Fibroblast of the aortic adventitia (primary cell): ENCODE results near the gene EZH2. TPM values are rescaled to one million over a fixed set of nuclear protein-coding genes. Genes with fewer than 3 reads are reported as not detected.
A peak's percentile ranks its signal among the peaks of the same experiment; 100 is the strongest.

ENCODE experiments used
- DNase-seq: peaks from one replicate; pipeline ENCODE4 v3.0.0-alpha.2; 2010; ENCODE audit warnings: low read depth
- H3K4me3 ChIP-seq: 2 replicates; pipeline ENCODE4 v1.5.1; 2011; ENCODE audit warnings: low read depth, mild to moderate bottlenecking, control low read depth, low read length, moderate library complexity
- total RNA-seq: library from RNA; depleted of rRNA; stranded (reverse); fragments of >200 nt; gene quantifications from 2 replicates; pipeline ENCODE4 v1.2.3, GENCODE V29; 2012; ENCODE audit warnings: low replicate concordance
- TF ChIP-seq, protein P1 (sequence below): IDR thresholded peaks from 2 replicates; pipeline ENCODE4 v1.5.1; 2011; ENCODE audit warnings: mild to moderate bottlenecking, low read length, control low read depth, inconsistent platforms; ENCODE audit not compliant: insufficient read depth

Gene EZH2
- total RNA-seq, 1 donor: 30.1 TPM

DNA sequence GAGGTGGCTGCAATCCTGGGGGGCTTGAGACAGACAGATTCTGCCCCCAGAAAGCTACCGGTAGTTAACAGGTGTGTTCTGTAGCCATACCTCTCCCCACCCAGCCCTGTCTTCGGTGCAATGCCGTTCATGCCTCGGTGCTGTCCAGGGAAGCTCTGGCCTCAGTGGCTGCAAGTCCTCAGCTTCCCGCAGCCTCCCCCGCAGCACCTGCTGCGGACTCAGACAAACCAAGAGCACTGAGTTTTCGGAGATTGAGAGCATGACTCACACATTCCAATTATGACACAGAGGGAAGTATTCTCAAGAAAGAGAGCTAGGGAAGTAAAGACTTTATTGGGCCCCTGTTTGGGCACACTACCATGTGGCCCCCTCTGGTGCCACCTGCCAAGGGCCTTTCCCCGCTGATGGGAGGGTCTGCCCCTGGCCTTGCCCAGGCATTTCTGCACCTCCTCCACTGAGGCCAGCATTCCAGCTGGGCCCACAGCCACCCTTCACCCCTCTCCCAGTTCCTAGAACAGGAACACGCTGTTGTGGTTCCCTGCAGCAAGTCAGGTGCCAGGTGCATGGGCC lies 30.2 kb upstream of the EZH2 start:
- peak; percentile 46 for DNase-seq
- TF ChIP-seq, protein P1, sequence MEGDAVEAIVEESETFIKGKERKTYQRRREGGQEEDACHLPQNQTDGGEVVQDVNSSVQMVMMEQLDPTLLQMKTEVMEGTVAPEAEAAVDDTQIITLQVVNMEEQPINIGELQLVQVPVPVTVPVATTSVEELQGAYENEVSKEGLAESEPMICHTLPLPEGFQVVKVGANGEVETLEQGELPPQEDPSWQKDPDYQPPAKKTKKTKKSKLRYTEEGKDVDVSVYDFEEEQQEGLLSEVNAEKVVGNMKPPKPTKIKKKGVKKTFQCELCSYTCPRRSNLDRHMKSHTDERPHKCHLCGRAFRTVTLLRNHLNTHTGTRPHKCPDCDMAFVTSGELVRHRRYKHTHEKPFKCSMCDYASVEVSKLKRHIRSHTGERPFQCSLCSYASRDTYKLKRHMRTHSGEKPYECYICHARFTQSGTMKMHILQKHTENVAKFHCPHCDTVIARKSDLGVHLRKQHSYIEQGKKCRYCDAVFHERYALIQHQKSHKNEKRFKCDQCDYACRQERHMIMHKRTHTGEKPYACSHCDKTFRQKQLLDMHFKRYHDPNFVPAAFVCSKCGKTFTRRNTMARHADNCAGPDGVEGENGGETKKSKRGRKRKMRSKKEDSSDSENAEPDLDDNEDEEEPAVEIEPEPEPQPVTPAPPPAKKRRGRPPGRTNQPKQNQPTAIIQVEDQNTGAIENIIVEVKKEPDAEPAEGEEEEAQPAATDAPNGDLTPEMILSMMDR: no peak
- H3K4me3 ChIP-seq: no peak overlapping the region

DNA sequence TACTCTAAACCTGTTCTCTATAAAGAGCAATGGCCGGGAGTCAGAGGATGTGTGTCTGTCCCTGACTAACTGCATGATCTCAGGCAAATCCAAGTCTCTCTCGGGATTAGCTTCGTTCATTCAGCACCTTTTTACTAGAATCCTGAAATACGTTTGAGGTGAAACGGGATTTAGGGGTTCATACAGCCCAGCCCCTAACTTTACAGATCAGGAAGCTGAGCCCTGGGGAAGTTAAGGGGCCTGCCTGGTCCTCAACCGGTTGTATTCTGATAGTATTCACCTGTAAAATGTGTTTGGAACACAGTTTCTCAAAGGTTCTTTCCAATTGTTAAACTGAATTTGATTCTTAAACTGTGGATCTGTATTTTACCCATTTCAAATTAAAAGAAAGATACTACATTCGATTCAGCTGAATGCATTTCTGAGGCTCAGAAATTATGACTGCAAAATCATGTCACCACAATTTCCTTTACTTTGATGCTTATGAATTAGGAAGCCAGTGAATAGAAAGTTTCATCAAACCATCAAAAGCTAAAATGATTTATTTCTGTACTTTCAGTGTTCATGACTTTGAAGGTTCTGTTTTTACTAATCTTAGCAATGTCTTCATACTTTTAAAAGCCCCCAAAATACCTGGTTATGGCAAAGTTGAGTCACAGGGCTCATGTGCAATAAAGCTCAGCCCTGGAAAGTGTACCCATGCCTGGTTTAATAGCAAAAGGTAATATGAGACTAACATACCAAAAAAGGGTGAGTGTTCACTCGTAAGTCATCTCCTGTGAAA lies 28.9 kb upstream of the EZH2 start:
- no peak for DNase-seq
- TF ChIP-seq, protein P1: no peak
- no peak overlapping the region for H3K4me3 ChIP-seq

DNA sequence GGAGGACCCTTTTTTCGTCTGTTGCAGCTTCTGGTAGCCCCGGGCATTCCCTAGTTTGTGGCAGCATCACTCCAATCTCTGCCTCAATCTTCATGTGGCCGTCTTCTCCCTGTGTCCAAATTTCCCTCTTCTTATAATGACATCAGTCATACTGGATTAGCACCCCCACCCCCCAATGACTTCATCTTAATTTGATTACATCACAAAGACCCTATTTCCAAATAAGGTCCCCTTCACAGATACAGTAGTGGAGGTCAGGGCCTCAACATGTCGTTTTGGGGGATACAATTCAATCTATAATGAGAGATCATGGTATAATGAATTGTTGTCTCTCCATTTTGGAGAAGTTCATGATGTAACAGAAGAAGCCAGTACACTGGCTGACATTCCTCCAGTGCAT lies 28.1 kb upstream of the EZH2 start:
- TF ChIP-seq, protein P1: no peak
- H3K4me3 ChIP-seq: no peak overlapping the region
- DNase-seq: no peak

DNA sequence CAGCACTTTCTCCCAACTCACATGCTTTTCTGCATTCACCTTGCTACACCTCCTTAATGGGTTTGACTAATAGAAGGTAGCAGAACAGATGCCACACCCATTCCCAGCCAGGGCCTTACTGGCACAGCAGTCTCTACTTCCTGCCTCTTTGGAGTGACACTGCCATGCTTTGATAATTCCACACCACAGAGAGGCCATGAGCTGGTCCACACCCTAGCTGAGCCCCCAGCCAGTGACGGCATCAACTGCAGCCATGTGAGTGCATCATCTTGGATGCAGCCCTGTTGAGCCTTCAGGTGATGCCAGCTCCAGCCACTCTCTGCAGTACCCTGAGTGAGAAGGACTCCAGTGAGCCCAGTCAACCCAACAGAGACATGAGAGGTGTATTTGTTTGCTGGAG lies 27.5 kb upstream of the EZH2 start:
- no peak overlapping the region for H3K4me3 ChIP-seq
- TF ChIP-seq, protein P1: no peak
- no peak for DNase-seq

DNA sequence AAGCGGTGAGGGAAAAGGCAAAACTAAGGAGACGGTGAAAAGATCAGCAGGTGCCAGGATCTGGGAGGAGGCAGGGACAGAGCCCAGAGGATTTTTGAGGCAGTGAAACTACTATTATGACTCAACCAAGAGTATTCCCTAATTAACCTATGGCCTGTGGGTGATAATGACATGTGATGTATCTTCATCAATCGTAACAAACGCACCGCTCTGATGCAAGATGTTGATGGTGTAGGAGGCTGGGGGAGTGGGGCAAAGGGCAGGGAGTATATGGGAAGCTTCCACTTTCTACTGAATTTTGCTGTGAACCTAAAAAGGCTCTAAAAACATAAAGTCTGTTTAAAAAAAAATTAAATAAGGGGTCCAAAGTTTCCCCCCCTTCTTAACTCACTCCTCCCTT lies 25.5 kb upstream of the EZH2 start:
- DNase-seq: no peak
- no peak overlapping the region for H3K4me3 ChIP-seq
- TF ChIP-seq, protein P1: no peak

DNA sequence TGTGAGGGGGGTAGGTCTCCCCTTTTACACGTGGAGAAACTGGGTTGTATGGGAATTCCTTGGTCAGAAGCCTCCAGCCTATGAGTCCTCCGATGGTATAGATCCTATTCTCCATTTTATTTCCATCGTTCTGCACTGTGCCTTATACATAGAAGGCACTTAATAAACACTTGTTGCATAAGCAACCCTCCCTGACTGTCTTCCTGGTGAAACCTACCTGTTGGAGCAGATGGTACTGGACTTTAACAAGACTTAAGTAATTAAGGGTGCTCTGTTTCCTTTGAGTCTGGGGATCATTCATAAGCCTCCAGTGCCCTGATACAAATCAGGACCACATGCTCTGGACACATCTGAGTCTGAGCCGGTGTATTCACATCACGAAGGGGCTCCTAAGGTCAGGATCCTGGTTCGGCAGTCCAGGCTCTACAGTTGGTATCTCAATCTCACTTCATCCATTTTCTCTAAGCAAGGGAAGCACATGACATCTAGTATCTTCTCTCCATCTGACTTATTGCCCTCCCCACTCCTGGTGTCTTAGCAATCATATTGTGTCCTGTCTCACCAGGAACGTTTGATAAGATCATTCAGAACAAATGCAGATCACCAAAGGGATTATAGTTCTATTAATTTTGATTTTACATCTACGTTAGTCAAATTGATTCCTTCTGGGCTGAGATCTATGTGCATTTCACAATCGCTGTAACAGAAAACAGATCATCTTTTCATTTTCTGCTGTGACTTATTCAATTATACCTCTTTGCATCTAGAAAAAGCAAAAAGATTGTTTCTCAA lies 22.8 kb upstream of the EZH2 start:
- DNase-seq: no peak
- no peak overlapping the region for H3K4me3 ChIP-seq
- TF ChIP-seq, protein P1: no peak
